Glomerular endothelial cell (primary cell): Measurements from ENCODE around the gene PPP2CA. TPM values are rescaled to one million over a fixed set of nuclear protein-coding genes. Genes with fewer than 3 reads are reported as not detected.
"Not testable (repeated sequence)": the region's sequence is repeated elsewhere in the genome, so short reads cannot be mapped to it uniquely, and the experiment has no call there.

ENCODE experiments used
- DNase-seq: peaks from one replicate; pipeline ENCODE4 v3.0.0-alpha.2; 2011; ENCODE audit warnings: low read depth, low spot score; ENCODE audit errors: extremely low read depth
- total RNA-seq: library from RNA; depleted of rRNA; stranded (reverse); fragments of >200 nt; gene quantifications from 2 replicates; pipeline ENCODE4 v1.2.3, GENCODE V29; 2015

Gene PPP2CA
- total RNA-seq, 1 donor from 2014 or later, result 164 TPM

GRCh38 chr5:134203630-134204029 lies 22.2 kb downstream of the PPP2CA start:
- no peak for DNase-seq

GRCh38 chr5:134195666-134196065 lies 30.2 kb downstream of the PPP2CA start:
- DNase-seq, result no peak

- no peak for DNase-seq
Measured at GRCh38 chr5:134189031-134189430, 36.8 kb downstream of the PPP2CA start.

GRCh38 chr5:134188092-134188491 lies 37.8 kb downstream of the PPP2CA start:
- no peak for DNase-seq

GRCh38 chr5:134184155-134185135 lies 41.4 kb downstream of the PPP2CA start:
- no peak for DNase-seq

GRCh38 chr5:134183481-134183880 lies 42.4 kb downstream of the PPP2CA start:
- no peak for DNase-seq

- DNase-seq, result no peak
Measured at GRCh38 chr5:134178096-134178419, 47.8 kb downstream of the PPP2CA start.

GRCh38 chr5:134177369-134178095 lies 48.3 kb downstream of the PPP2CA start:
- DNase-seq, result no peak

- DNase-seq, result no peak
Measured at GRCh38 chr5:134176511-134177368, 49.1 kb downstream of the PPP2CA start, which contains the start of gene SKP1. Gene SKP1, minus strand, starts transcription at chr5:134176950. Its CDS starts 2,928 bp downstream, at chr5:134174022.

GRCh38 chr5:134175921-134176510 lies 49.9 kb downstream of the PPP2CA start:
- no peak for DNase-seq

GRCh38 chr5:134174841-134175839 lies 50.7 kb downstream of the PPP2CA start:
- DNase-seq, result no peak

GRCh38 chr5:134171972-134172371 lies 53.9 kb downstream of the PPP2CA start:
- DNase-seq, result no peak

GRCh38 chr5:134162592-134162991 lies 63.3 kb downstream of the PPP2CA start:
- DNase-seq, result no peak

GRCh38 chr5:134161513-134162395 lies 64.1 kb downstream of the PPP2CA start:
- no peak for DNase-seq

- DNase-seq, result no peak
Measured at GRCh38 chr5:134153657-134154056, 72.2 kb downstream of the PPP2CA start.

GRCh38 chr5:134153241-134153640 lies 72.6 kb downstream of the PPP2CA start:
- DNase-seq, result no peak

GRCh38 chr5:134152173-134152832 lies 73.6 kb downstream of the PPP2CA start:
- DNase-seq, result not testable (repeated sequence)

- DNase-seq, result no peak
Measured at GRCh38 chr5:134151723-134152122, 74.2 kb downstream of the PPP2CA start.
